HG03039 (cell line): ENCODE data around the gene HAGHL.
A peak's percentile ranks its signal among the peaks of the same experiment; 100 is the strongest.
"Not testable (repeated sequence)": the region's sequence is repeated elsewhere in the genome, so short reads cannot be mapped to it uniquely, and the experiment has no call there.

ENCODE experiments used
- ATAC-seq: cut with Tn5 transposase; IDR thresholded peaks from one replicate; pipeline ENCODE4 v1.9.1; 2021; ENCODE audit warnings: mild to moderate bottlenecking, moderate library complexity; ENCODE audit not compliant: unreplicated experiment

The HAGHL gene

DNA sequence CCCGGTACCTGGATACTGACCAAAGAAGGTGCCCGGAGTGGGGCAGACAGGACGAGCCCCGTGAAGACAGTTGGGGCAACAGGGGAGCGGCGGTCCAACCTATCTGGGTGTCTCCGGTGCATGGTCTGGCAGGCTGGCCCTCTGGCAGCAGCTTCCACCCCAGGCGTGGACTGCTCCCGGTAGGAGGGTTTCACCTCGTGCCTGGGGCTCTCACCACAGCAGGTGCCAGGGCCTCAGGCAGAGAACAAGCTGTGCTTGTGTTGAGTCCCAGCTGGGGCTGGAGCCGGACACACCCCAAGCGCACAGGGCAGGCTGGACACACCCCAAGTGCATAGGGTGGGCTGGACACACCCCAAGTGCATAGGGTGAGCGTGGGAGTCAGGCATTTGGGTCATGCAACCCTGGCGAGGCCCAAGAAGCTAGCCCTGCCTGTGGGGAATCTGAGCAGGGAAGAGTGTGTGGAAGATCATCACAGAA lies 19.8 kb upstream of the HAGHL start:
- ATAC-seq = no peak

GRCh38 chr16:708019-708418 lies 18.9 kb upstream of the HAGHL start:
- no peak for ATAC-seq

GRCh38 chr16:708959-709358 lies 17.9 kb upstream of the HAGHL start:
- no peak for ATAC-seq

GRCh38 chr16:709566-710499 lies 17.1 kb upstream of the HAGHL start:
- no peak for ATAC-seq

- ATAC-seq = no peak
Measured at GRCh38 chr16:710500-711075, 16.3 kb upstream of the HAGHL start.

DNA sequence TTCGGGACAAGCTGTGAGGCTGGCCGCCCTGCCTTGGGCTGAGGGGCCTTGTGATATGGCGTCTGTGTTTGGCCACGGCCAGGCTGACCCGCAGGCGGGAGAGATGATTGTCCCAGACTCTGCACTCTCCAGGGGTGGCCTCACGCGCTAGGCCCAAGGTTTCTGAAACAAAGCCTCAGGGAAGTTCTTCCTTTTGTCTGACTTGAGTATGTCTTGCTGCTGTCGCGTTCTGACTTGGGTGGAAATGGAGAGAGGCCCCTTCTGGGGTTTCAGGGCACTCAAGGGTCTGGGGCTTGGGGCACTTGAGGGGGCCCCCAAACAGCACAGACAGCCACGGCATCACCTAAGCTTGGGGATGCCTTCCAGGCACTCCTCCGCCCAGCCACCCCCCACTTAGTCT lies 15.8 kb upstream of the HAGHL start:
- no peak for ATAC-seq

- ATAC-seq = no peak
Measured at GRCh38 chr16:711548-712320, 15.2 kb upstream of the HAGHL start.

DNA sequence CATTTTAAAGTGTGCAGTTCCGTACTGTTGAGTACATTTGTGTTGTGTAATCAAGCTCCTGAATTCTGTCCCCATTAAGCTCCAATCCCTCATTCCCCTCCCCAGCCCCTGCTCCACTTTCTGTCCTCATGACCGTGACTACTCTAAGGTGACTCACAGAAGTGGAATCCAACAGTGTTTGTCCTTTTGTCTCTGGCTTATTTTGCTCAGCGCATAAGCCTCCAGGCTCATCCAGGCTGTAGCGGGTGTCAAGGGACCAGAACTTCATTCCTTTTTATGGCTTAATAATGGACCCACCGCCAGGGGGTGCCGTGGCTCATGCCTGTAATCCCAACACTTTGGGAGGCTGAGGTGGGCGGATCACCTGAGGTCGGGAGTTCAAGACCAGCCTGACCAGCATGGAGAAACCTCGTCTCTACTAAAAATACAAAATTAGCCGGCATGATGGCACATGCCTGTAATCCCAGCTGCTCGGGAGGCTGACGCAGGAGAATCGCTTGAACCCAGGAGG lies 14.1 kb upstream of the HAGHL start:
- not testable (repeated sequence) for ATAC-seq

- no peak for ATAC-seq
Measured at GRCh38 chr16:714079-714478, 12.8 kb upstream of the HAGHL start.

DNA sequence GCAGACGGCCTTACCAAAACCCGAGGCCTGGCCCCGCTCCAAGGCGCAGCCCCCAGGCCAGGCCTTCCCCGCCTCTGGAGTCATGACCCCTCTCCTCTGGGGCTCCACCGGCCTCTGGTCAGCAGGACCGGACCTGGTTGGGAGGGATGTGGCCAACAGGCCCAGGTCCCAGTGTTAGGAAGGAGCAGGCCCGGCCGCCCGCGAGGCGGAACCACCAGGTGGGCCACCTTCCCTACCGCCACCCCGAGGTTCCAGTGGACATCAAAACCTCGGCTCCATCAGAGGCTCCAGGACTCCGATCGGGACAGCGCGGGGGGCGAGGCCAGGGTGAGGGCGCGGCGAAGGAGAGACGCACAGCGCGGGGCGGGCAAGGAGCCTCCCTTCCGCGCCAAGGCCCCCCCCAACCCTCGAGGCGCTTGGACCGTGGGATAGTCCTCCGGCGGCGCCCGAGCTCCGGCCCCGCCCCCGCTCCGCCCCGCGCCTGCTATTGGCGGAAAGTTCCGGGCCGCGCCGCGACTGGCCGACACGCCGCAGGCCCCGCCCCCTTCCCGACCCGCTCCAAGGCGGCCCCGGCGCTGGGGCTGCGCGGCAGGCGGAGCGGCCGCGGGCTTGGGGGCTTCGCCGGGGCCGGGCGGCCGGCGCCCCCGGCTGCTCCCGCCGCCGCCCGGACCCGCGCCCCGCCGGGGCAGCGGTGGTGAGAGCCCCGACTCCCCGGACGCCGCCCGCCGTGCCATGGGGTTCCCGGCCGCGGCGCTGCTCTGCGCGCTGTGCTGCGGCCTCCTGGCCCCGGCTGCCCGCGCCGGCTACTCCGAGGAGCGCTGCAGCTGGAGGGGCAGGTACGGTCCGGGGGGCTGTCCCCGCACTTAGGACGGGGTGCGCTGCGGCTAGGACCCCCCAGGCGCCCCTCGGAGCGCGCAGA lies 12.1 kb upstream of the HAGHL start, which contains the start of gene METRN:
Gene METRN, plus strand, starts transcription at position 561 of the 919 bp plus-strand sequence. Its CDS starts 172 bp downstream, at position 733.
- no peak for ATAC-seq

GRCh38 chr16:715477-716199 lies 11.3 kb upstream of the HAGHL start:
- ATAC-seq = no peak

DNA sequence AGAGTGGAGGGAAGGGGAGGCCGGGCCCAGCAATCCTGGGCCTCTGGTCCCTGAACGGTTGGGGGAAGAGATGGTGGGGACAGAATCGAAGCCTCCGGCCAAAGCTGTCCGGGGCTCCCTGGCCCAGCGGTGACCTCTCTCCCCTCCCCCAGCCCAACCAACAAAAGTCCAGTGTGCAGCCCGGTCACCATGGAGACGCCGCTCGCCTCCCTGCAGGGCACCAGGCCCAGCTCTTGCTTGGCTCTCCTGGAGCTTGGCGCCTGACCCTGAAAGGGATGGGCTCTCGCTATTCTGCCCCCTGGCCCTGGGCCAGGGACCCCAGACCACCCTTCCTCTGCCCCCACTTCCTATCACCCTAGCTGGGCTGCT lies 10.7 kb upstream of the HAGHL start:
- ATAC-seq = no peak

GRCh38 chr16:716768-717325 lies 10.1 kb upstream of the HAGHL start:
- ATAC-seq = no peak

DNA sequence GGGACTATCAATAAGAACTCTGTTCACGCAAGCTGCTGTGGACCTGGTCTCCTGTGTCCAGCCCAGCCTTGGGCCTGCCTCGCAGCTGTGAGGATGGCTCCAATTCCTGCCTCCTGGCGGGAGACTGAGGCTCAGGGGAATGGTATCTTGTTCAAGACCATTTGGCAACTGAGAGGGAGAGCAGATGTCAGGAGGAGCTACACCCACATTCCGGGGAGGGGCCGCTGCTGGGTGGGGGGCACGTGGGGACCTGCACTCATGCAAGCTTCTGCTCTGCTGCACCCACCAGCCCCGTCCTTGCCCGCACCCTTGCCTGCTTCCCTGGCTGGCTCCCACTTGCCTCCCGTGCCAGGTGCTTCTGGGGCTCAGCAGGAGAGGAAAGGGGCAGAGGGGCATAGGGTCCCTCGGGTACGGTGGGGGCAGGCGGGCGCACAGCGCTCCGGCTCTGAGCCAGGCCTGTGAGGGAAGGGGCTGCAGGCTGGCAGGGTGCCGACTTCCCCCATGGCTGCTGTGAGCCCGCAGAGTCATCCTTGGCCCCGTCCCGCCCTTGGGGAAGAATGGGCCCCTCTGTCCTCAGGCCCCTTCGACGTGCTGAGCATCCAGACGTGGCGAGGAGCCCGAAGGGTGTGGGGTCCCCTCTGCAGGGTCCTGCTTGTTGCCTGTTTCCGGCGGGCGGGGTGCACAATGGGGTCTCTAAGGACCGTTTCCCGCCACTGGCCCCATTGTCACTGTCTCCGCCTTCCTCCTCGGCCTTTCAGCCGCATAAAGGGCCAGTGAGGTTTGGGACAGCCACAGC lies 9.3 kb upstream of the HAGHL start:
- ATAC-seq = no peak

DNA sequence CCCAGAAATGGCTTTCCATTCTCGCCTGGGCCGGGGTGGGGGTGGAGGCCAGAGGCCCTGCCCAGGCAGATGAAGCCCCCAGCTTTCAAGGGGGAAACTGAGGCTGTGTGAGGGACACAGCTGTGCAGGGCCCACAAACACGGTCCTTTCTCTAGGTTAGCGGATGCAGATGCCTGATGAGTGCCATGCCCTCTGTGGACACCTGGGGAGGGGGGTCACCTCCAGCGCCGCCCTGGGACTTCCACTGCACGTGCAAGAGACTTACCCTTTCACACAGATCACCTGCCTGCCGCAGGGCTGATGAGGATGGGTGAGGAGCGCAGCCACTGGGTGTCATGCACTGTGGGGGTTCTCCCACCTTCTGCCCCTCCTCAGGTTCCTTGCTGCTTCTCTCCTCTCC lies 8.5 kb upstream of the HAGHL start:
- ATAC-seq = no peak

DNA sequence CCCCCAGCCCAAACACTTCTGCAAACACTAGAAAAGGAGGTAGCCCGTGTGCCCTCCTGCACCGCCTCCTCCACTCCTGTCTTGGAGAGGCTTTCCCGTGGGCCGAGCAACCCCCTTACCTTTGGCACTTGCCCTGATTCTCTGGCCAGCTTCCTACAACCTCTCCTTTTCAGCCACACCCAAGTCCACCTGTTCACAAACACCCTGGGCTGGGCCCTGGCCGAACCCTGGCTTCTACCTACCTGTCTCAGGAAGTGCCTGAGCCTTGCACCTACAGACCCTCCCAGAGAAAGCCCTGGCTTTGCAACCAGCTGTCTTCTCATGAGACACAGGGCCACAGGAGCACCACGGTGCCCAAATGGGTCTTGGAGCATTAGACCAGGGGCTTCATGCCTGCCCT lies 8.0 kb upstream of the HAGHL start:
- ATAC-seq = no peak

- ATAC-seq = no peak
Measured at GRCh38 chr16:719815-720446, 7.0 kb upstream of the HAGHL start.

DNA sequence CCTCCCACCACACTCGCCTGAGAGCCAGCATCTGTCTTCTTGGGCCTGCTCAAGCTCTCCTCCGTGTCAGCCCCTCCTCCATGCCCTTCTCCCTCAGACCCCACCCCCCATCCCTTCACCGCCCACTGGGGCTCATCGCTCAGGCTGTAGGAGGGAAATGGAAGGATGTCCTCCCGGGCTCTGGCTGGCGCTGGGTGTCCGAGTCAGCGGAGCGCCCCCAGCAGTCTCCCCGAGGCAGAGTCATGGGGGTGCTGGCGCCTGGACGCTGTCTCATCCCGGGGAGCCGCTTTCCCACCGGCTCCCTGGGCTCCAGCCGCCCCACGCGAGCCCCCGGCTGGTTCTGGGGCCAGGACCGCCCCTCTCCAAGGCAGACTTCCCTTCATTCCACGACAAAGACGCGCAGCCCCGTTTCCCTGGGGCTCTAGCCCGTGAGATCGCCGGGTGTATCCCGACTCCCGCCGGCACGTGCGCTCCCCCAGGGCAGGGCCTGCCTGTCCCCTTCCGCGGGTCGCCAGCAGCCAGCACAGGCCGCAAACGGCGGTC lies 6.4 kb upstream of the HAGHL start:
- peak; percentile 5 for ATAC-seq
